Skeletal muscle satellite cell (primary cell): ENCODE data around the gene SCUBE1.

ENCODE experiments used
- H3K27me3 ChIP-seq: 2 replicates; pipeline ENCODE4 v1.7.0; 2013; ENCODE audit warnings: low read length; ENCODE audit not compliant: control insufficient read depth, insufficient read depth
- H3K36me3 ChIP-seq: 2 replicates; pipeline ENCODE4 v1.7.0; 2013; ENCODE audit warnings: mild to moderate bottlenecking, control low read depth, low read length; ENCODE audit not compliant: insufficient read depth
- H3K4me1 ChIP-seq: 2 replicates; pipeline ENCODE4 v1.7.0; 2013; ENCODE audit warnings: low read length; ENCODE audit not compliant: control insufficient read depth, insufficient read depth
- H3K4me2 ChIP-seq: 2 replicates; pipeline ENCODE4 v1.7.0; 2013; ENCODE audit warnings: mild to moderate bottlenecking, low read length
- H3K4me3 ChIP-seq: 2 replicates; pipeline ENCODE4 v1.7.0; 2013; ENCODE audit warnings: low read length
- H3K9ac ChIP-seq: 2 replicates; pipeline ENCODE4 v1.7.0; 2013; ENCODE audit warnings: mild to moderate bottlenecking, low read depth, low read length, moderate library complexity
- H3K9me3 ChIP-seq: replicated peaks from 2 replicates; pipeline ENCODE4 v1.7.0; 2013; ENCODE audit warnings: mild to moderate bottlenecking, control low read depth, low read length

Gene SCUBE1

GRCh38 chr22:43227239-43227630, 115.9 kb downstream of the SCUBE1 start:
- H3K4me2 ChIP-seq = no peak overlapping the region
- no peaks in the 10 kb centered on the region for H3K4me1 ChIP-seq
- H3K9ac ChIP-seq = no peak overlapping the region
- H3K36me3 ChIP-seq = no peaks in the 10 kb centered on the region
- H3K27me3 ChIP-seq = peaks cover 47% of the 10 kb centered on the region
- no peaks in the 10 kb centered on the region for H3K9me3 ChIP-seq
- H3K4me3 ChIP-seq = no peak overlapping the region

GRCh38 chr22:43226377-43227238, 116.6 kb downstream of the SCUBE1 start:
- Histone ChIP-seq H3K4me2 (no peak overlapping the region), H3K27me3 (peaks cover 42% of the 10 kb centered on the region), H3K9me3 (no peaks in the 10 kb centered on the region), H3K4me1 (no peaks in the 10 kb centered on the region), H3K9ac (no peak overlapping the region), H3K36me3 (no peaks in the 10 kb centered on the region), H3K4me3 (no peak overlapping the region)

- Histone ChIP-seq H3K9ac (no peak overlapping the region), H3K27me3 (peaks cover 42% of the 10 kb centered on the region), H3K4me1 (no peaks in the 10 kb centered on the region), H3K36me3 (no peaks in the 10 kb centered on the region), H3K9me3 (no peaks in the 10 kb centered on the region), H3K4me3 (no peak overlapping the region), H3K4me2 (no peak overlapping the region)
These were observed 117.6 kb downstream of the SCUBE1 start for GRCh38 chr22:43225609-43226008.

- H3K27me3 ChIP-seq = peaks cover 48% of the 10 kb centered on the region
- H3K4me2 ChIP-seq = no peak overlapping the region
- no peaks in the 10 kb centered on the region for H3K9me3 ChIP-seq
- H3K4me1 ChIP-seq = no peaks in the 10 kb centered on the region
- no peak overlapping the region for H3K4me3 ChIP-seq
- no peaks in the 10 kb centered on the region for H3K36me3 ChIP-seq
- no peak overlapping the region for H3K9ac ChIP-seq
These were observed 120.2 kb downstream of the SCUBE1 start for GRCh38 chr22:43222987-43223386.

GRCh38 chr22:43222262-43222661, 120.9 kb downstream of the SCUBE1 start:
- H3K4me1 ChIP-seq = no peaks in the 10 kb centered on the region
- H3K36me3 ChIP-seq = no peaks in the 10 kb centered on the region
- no peak overlapping the region for H3K4me3 ChIP-seq
- no peak overlapping the region for H3K4me2 ChIP-seq
- no peaks in the 10 kb centered on the region for H3K9me3 ChIP-seq
- H3K27me3 ChIP-seq = peaks cover 47% of the 10 kb centered on the region
- no peak overlapping the region for H3K9ac ChIP-seq

- Histone ChIP-seq H3K4me2 (no peak overlapping the region), H3K4me1 (no peaks in the 10 kb centered on the region), H3K36me3 (no peaks in the 10 kb centered on the region), H3K4me3 (no peak overlapping the region), H3K27me3 (peaks cover 44% of the 10 kb centered on the region), H3K9ac (no peak overlapping the region), H3K9me3 (no peaks in the 10 kb centered on the region)
These were observed 122.4 kb downstream of the SCUBE1 start for GRCh38 chr22:43220625-43221380.

- H3K9me3 ChIP-seq = no peaks in the 10 kb centered on the region
- peaks cover 34% of the 10 kb centered on the region for H3K27me3 ChIP-seq
- H3K9ac ChIP-seq = no peak overlapping the region
- H3K4me1 ChIP-seq = no peaks in the 10 kb centered on the region
- H3K36me3 ChIP-seq = no peaks in the 10 kb centered on the region
- no peak overlapping the region for H3K4me2 ChIP-seq
- no peak overlapping the region for H3K4me3 ChIP-seq
These were observed 124.4 kb downstream of the SCUBE1 start for GRCh38 chr22:43218786-43219185.

- Histone ChIP-seq H3K9ac (no peak overlapping the region), H3K4me1 (no peaks in the 10 kb centered on the region), H3K9me3 (no peaks in the 10 kb centered on the region), H3K36me3 (no peaks in the 10 kb centered on the region), H3K4me2 (no peak overlapping the region), H3K27me3 (peaks cover 30% of the 10 kb centered on the region), H3K4me3 (no peak overlapping the region)
These were observed 125.7 kb downstream of the SCUBE1 start for GRCh38 chr22:43217285-43218030.

- Histone ChIP-seq H3K27me3 (peaks cover 28% of the 10 kb centered on the region), H3K4me1 (no peaks in the 10 kb centered on the region), H3K4me3 (no peak overlapping the region), H3K4me2 (no peak overlapping the region), H3K9ac (no peak overlapping the region), H3K9me3 (no peaks in the 10 kb centered on the region), H3K36me3 (no peaks in the 10 kb centered on the region)
These were observed 126.4 kb downstream of the SCUBE1 start for GRCh38 chr22:43216738-43217137.

- Histone ChIP-seq H3K27me3 (peaks cover 31% of the 10 kb centered on the region), H3K4me3 (no peak overlapping the region), H3K4me1 (no peaks in the 10 kb centered on the region), H3K9me3 (no peaks in the 10 kb centered on the region), H3K36me3 (no peaks in the 10 kb centered on the region), H3K9ac (no peak overlapping the region), H3K4me2 (no peak overlapping the region)
These were observed 129.2 kb downstream of the SCUBE1 start for GRCh38 chr22:43213962-43214361.

GRCh38 chr22:43213051-43213450, 130.1 kb downstream of the SCUBE1 start:
- Histone ChIP-seq H3K4me2 (no peak overlapping the region), H3K9me3 (no peaks in the 10 kb centered on the region), H3K9ac (no peak overlapping the region), H3K36me3 (no peaks in the 10 kb centered on the region), H3K27me3 (peaks cover 30% of the 10 kb centered on the region), H3K4me1 (no peaks in the 10 kb centered on the region), H3K4me3 (no peak overlapping the region)
